Activated CD8-positive, alpha-beta T cell treated with anti-CD3 and anti-CD28 coated beads, Interleukin-2, amount 10 ng/mL, durations not matched to agents 7 days and 5 days (primary cell): ENCODE results near the gene FBXW11. TPM values are rescaled to one million over a fixed set of nuclear protein-coding genes. Genes with fewer than 3 reads are reported as not detected.

Experiments
- total RNA-seq, 2 experiments: library from RNA; stranded (reverse); gene quantifications; one replicate each; pipeline ENCODE4 v1.2.3, GENCODE V29; 2021

FBXW11 gene
- total RNA-seq, 2 experiments from 2014 or later = 26.3 to 27.1 TPM

Other genes starting within 250 kb of the FBXW11 start
- not detected for gene SMIM23, start 220.8 kb downstream of the FBXW11 start, total RNA-seq
- 100 to 1,000 TPM; 294 to 299 TPM for gene STK10, start 181.6 kb upstream of the FBXW11 start, total RNA-seq
- not detected for gene EFCAB9, start 187.5 kb upstream of the FBXW11 start, total RNA-seq